GM23338 (cell line): ENCODE measurements around the gene ACSL6.

Experiments used
- CREB1 ChIP-seq: fragments of 250-450 bp; sonication (Bioruptor Pico); IDR thresholded peaks from 2 replicates; pipeline ENCODE4 v1.5.0; 2020; ENCODE audit warnings: low read depth, mild to moderate bottlenecking, moderate library complexity
- CTCF ChIP-seq, 2 experiments: fragments of 200-600 bp in 1 of 2; sonication (generic) in 1 of 2; conservative IDR thresholded peaks; 2 replicates each; pipeline versions ENCODE4 v1.5.1 to v1.6.1; 2016 to 2017; ENCODE audit warnings: antibody characterized with exemption in 2 of 2, low read depth in 2 of 2, mild to moderate bottlenecking in 2 of 2, moderate library complexity in 1 of 2
- ETS1 ChIP-seq: IDR thresholded peaks from 2 replicates; pipeline ENCODE4 v1.6.1; 2016; ENCODE audit warnings: antibody characterized with exemption
- EZH2 ChIP-seq: fragments of 200-600 bp; sonication (generic); IDR thresholded peaks from one replicate; pipeline ENCODE4 v1.8.0; 2017; ENCODE audit warnings: antibody characterized with exemption, mild to moderate bottlenecking, low read depth; ENCODE audit not compliant: unreplicated experiment
- EZH2phosphoT487 ChIP-seq: fragments of 200-600 bp; sonication (generic); IDR thresholded peaks from one replicate; pipeline ENCODE4 v1.8.1; 2018; ENCODE audit warnings: antibody characterized with exemption; ENCODE audit not compliant: unreplicated experiment
- JUNB ChIP-seq: IDR thresholded peaks from one replicate; pipeline ENCODE4 v1.6.1; 2016; ENCODE audit warnings: antibody characterized with exemption; ENCODE audit not compliant: unreplicated experiment
- NANOG ChIP-seq: IDR thresholded peaks from 2 replicates; pipeline ENCODE4 v1.6.1; 2016; ENCODE audit warnings: antibody characterized with exemption, borderline replicate concordance
- POLR2AphosphoS5 ChIP-seq: IDR thresholded peaks from 2 replicates; pipeline ENCODE4 v1.6.1; 2016; ENCODE audit warnings: antibody characterized with exemption, low read depth
- REST ChIP-seq: IDR thresholded peaks from one replicate; pipeline ENCODE4 v1.6.1; 2018; ENCODE audit warnings: antibody characterized with exemption; ENCODE audit not compliant: unreplicated experiment

- TF ChIP-seq EZH2 (no peak), CTCF (conservative IDR thresholded peaks at IDR 0.05; ENCODE audit: low read depth in 2 of 2) (no peak), POLR2AphosphoS5 (no peak), EZH2phosphoT487 (no peak), REST (no peak), CREB1 (CRISPR knock-in tag) (no peak), NANOG (no peak), ETS1 (no peak), JUNB (no peak)
Measured at GRCh38 chr5:132058646-132059042, 47.2 kb upstream of the ACSL6 start.
